ENCODE data around the gene MAPK11.

The MAPK11 gene

DNA sequence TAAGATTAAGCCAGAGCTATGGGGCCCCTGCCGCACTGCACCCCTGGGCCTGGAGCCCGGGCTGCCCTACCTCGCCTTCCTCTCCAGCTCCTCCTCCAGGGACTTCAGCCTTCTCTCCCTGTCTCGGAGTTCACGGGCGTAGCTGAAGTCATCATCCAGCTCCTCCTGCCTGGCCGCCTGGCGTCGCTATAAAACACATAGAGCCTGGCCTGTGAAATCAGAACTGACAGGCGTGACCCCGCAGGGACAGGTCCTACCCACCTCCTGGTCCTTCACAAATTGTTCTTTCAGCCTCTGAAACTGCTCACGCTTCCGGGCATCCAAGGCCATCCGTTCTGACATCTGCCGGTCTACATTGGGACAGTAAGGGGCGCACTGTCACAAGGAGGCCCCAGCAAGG, 46.1 kb downstream of the MAPK11 start:
- no peak for TF ChIP-seq Cebpa-rat (IDR thresholded peaks at IDR 0.05)
- H3K4me3 ChIP-seq: no peak overlapping the region
- H3K9me3 ChIP-seq (replicated peaks in 1 of 11): no peaks in the 10 kb centered on the region
- H4K20me1 ChIP-seq: peaks cover 51 to 95% (median 87%) of the 10 kb centered on the region in 11 experiments; a peak in 21 of 22 replicates
- H3K27me3 ChIP-seq: peaks cover 0 to 24% (median 0%) of the 10 kb centered on the region in 11 experiments; a peak in 6 of 22 replicates
- H3K36me3 ChIP-seq: peaks cover 55 to 78% (median 69%) of the 10 kb centered on the region in 11 experiments
- no peak overlapping the region for H3K27ac ChIP-seq
- no peak overlapping the region for H3K9ac ChIP-seq
- H3K4me2 ChIP-seq: no peak overlapping the region
- peaks cover 21 to 82% (median 69%) of the 10 kb centered on the region in 10 experiments for H3K4me1 ChIP-seq

DNA sequence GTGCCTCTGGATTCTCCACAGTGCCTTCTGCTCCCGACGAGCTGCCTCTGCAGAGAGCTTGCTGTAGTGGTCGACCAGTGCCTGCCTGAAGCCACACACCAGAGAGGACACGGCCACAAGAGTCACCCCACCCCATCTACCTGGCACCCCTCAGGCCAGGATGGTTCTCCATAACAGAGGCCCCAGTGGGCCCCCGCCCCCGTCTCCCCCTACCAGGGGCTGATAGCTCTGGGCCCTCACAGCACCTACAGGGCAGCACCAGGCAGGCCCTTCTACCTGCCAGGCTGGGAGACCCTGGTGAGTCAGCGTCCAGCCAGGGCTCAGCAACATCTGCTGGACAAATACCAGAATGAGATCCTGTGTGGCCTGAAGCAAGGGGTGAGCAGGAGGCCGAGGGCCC, 47.7 kb downstream of the MAPK11 start:
- Histone ChIP-seq H4K20me1 (peaks cover 51 to 95% (median 87%) of the 10 kb centered on the region in 11 experiments), H3K36me3 (peaks cover 71 to 85% (median 80%) of the 10 kb centered on the region in 11 experiments), H3K4me2 (peak overlapping the region in 8 of 11 experiments; percentile 39 to 84 (median 70); a peak in 16 of 22 replicates), H3K27ac (no peak overlapping the region), H3K9me3 (replicated peaks in 1 of 11) (no peaks in the 10 kb centered on the region), H3K4me1 (peaks cover 15 to 82% (median 69%) of the 10 kb centered on the region in 10 experiments), H3K9ac (peak overlapping the region in 2 of 11 experiments; percentile 15 to 21; a peak in 1 of 22 replicates), H3K27me3 (peaks cover 0 to 14% (median 0%) of the 10 kb centered on the region in 11 experiments; a peak in 6 of 22 replicates), H3K4me3 (no peak overlapping the region)
- TF ChIP-seq Cebpa-rat (IDR thresholded peaks at IDR 0.05): no peak

DNA sequence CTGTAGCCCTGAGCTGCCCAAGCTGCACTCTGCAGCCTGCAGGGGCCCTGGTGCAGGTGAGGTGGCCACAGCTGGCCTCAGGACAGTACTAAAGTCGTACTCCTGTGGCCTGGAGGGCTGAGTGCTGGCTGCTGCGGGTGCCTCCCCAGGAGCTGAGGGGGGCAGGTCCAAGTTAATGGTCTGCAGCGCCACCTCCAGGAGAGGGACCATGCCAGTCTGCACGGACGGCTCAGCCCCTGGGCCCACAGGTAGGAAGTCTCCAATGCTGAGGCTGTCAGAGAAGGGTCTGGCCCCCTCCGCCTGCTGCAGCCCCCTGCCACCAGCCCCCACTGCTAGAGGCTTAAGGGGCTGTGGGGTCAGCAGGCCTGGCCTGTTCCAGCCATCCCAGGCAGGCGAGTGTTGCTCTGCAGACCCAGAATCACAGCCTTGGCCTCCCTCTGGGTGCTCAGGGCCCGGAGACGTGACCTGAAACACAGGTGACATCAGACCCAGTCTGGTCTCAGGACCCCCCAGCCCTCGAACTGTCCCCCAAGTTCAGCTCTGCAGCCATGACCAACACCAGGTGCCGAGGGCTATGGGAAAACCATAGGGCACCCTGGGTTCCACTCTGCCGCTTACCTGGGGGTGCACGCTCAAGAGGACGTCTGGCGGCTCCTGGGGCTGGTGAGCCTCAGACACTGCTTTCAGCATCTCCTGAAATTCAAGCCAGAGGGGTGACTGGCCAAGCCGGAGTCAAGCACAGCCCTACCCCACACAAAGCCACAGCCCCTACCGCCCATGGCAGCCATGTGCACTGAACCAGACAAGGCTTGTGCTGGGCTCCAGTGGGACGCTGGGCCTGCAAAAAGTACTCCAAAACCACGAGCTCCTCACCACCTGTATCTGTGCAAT, 48.5 kb downstream of the MAPK11 start:
- TF ChIP-seq Cebpa-rat (IDR thresholded peaks at IDR 0.05): no peak
- Histone ChIP-seq H3K27ac (no peak overlapping the region), H3K36me3 (peaks cover 79 to 94% (median 86%) of the 10 kb centered on the region in 11 experiments), H3K4me3 (peak overlapping the region in 1 of 10 experiments; percentile 5; a peak in 1 of 20 replicates), H3K9ac (peak overlapping the region in 2 of 11 experiments; percentile 7 to 15; a peak in 2 of 22 replicates), H4K20me1 (peaks cover 51 to 95% (median 87%) of the 10 kb centered on the region in 11 experiments), H3K9me3 (replicated peaks in 1 of 11) (no peaks in the 10 kb centered on the region), H3K27me3 (peaks cover 0 to 6% (median 0%) of the 10 kb centered on the region in 11 experiments; a peak in 2 of 22 replicates), H3K4me2 (peak overlapping the region in 9 of 11 experiments; percentile 29 to 84 (median 63); a peak in 17 of 22 replicates), H3K4me1 (peaks cover 7 to 82% (median 69%) of the 10 kb centered on the region in 10 experiments; a peak in 19 of 20 replicates)

DNA sequence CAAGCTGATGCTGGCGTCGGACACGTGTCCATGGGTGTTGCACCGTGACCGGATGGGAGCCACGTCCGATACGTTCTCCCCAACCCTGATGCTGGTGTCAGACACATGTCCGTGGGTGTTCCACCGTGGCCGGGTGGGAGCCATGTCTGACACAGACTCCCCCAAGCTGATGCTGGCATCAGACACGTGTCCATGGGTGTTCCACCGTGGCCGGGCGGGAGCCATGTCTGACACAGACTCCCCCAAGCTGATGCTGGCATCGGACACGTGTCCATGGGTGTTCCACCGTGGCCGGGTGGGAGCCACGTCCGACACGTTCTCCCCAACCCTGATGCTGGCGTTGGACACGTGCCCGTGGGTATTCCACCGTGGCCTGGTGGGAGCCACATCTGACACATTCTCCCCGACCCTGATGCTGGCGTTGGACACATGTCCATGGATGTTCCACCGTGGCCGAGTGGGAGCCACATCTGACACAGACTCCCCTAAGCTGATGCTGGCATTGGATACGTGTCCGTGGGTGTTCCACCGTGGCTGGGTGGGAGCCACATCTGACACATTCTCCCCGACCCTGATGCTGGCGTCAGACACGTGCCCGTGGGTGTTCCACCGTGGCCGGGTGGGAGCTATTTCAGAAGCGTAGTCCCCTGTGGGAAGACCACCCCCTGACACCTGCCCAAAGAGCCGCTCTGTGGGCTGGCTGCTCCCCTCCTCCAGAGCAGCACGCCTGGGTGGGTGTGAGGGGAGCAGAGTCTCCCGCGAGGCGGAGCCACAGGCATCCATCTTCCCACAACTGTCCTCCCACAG, 49.4 kb downstream of the MAPK11 start:
- H3K36me3 ChIP-seq: peaks cover 84 to 98% (median 91%) of the 10 kb centered on the region in 11 experiments
- H3K9me3 ChIP-seq (replicated peaks in 1 of 11): no peaks in the 10 kb centered on the region
- H3K4me1 ChIP-seq: peaks cover 6 to 83% (median 65%) of the 10 kb centered on the region in 10 experiments; a peak in 18 of 20 replicates
- peak overlapping the region in 8 of 11 experiments; percentile 39 to 84 (median 70); a peak in 15 of 22 replicates for H3K4me2 ChIP-seq
- H3K9ac ChIP-seq: 0 out of 22 replicates have a peak overlapping the region, but pooled peaks of 1 of the 11 experiments have one; percentile 15
- H3K4me3 ChIP-seq: no peak overlapping the region
- H3K27ac ChIP-seq: no peak overlapping the region
- TF ChIP-seq Cebpa-rat (IDR thresholded peaks at IDR 0.05): no peak
- H3K27me3 ChIP-seq: 0 out of 22 replicates have a peak, but pooled peaks cover 0 to 5% (median 0%) of the 10 kb centered on the region in 11 experiments
- peaks cover 58 to 95% (median 89%) of the 10 kb centered on the region in 11 experiments for H4K20me1 ChIP-seq

DNA sequence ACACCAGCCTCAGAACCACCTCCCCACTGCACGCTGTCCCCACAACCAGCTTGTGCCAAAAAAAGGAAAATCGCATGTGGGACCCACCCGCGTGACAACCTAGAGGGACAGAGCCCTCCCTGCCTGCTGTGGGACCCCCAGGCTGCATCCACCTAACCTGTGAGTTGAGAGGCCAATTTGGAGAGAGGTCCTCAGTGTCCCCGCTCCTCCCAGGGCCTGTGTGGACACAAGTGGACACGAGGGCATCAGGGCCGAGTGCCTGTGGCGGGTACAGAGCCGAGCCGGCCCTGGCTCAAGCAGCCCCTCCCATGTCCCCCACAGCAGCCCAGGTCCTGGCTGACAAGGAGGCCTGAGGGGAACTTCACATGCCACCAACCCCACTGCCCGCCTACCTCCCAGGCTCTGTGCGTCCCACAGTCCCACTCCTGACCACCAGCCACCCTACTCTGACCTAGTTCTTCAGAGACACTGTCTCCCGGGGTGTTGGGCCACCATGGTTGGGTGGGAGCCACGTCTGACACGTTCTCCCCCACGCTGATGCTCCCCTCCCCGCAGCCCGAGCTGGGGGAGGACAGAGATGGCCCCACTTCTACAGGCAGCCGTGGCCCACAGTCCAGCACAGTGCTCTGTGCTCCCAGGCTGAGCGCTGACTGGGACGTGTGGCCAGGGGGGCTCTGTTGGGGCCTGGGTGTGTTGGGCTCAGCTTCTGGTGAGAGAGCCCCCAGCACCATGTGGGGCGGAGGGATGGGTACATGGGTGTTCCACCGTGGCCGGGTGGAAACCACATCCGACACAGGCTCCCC, 50.2 kb downstream of the MAPK11 start:
- H3K36me3 ChIP-seq: peaks cover 83 to 97% (median 89%) of the 10 kb centered on the region in 11 experiments
- H3K27me3 ChIP-seq: 0 out of 22 replicates have a peak, but pooled peaks cover 0 to 5% (median 0%) of the 10 kb centered on the region in 11 experiments

DNA sequence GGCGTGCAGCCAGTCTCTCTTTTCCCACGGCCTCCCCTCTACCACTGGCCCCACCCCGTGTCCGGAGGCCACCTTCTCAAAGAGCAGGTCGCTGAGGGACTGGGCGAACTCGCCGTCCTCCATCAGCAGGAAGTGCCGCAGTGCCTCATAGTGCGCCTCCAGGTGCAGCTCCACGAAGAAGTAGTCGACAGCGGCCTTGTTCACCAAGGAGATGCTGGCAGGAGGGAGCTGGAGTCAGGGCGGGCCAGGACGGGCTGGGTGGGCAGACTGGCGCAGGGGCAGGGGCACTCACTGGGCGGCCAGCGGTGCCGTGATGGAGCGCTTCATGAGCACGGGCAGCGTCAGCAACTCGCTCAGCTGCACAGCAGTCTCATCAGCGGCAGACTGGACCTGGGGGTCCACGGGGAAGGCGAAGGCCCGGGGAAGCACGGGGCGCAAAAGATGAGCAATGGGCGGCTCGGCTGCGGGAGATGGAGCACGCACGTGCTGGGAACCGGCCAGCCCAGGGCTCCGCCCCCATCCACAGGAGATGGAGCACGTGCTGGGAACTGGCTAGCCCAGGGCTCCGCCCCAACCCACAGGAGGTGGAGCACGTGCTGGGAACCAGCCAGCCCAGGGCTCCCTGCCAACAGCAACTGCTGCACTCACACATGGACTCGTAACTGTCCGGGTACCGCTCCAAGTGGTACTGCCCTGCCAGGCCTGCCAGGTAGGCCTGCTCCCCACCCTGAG, 51.0 kb downstream of the MAPK11 start:
- Histone ChIP-seq H3K36me3 (peaks cover 87 to 99% (median 92%) of the 10 kb centered on the region in 11 experiments), H3K27me3 (0 out of 22 replicates have a peak, but pooled peaks cover 0 to 5% (median 0%) of the 10 kb centered on the region in 11 experiments), H3K4me1 (peaks cover 6 to 78% (median 63%) of the 10 kb centered on the region in 10 experiments; a peak in 18 of 20 replicates), H3K9me3 (replicated peaks in 1 of 11) (no peaks in the 10 kb centered on the region), H4K20me1 (peaks cover 74 to 99% (median 96%) of the 10 kb centered on the region in 11 experiments), H3K4me2 (peak overlapping the region; percentile 12 to 77 (median 54); a peak in 20 of 22 replicates), H3K9ac (peak overlapping the region in 2 of 11 experiments; percentile 14 to 29; a peak in 1 of 22 replicates), H3K4me3 (no peak overlapping the region), H3K27ac (no peak overlapping the region)
- no peak for TF ChIP-seq Cebpa-rat (IDR thresholded peaks at IDR 0.05)

More for the DNA sequence above, 50.2 kb downstream of the MAPK11 start:
- Histone ChIP-seq H3K4me3 (no peak overlapping the region), H3K4me1 (peaks cover 6 to 78% (median 63%) of the 10 kb centered on the region in 10 experiments; a peak in 18 of 20 replicates), H4K20me1 (peaks cover 65 to 95% (median 93%) of the 10 kb centered on the region in 11 experiments), H3K9me3 (replicated peaks in 1 of 11) (no peaks in the 10 kb centered on the region), H3K4me2 (peak overlapping the region; percentile 12 to 77 (median 54); a peak in 20 of 22 replicates), H3K9ac (peak overlapping the region in 3 of 11 experiments; percentile 14 to 29 (median 18); a peak in 3 of 22 replicates), H3K27ac (no peak overlapping the region)
- no peak for TF ChIP-seq Cebpa-rat (IDR thresholded peaks at IDR 0.05)

All from BLaER1 treated with 17β-estradiol and CSF1 and Interleukin-3, amounts not matched to agents 10 nM and 100 nM (cell line).